GM12878 (cell line): ENCODE measurements around the gene METTL13. TPM values are rescaled to one million over a fixed set of nuclear protein-coding genes. Genes with fewer than 3 reads are reported as not detected.

Experiments
- ATAC-seq: fragments of 200-7000 bp; cut with Tn5 transposase; 3 replicates; pipeline ENCODE4 v1.9.1; 2020; ENCODE audit warnings: mild to moderate bottlenecking, moderate library complexity
- BruUV-seq: library from RNA; stranded (reverse); fragments of 400-500 nt; replicated peaks from 2 replicates; lab custom pipeline; 2021; lab: Mats Ljungman, UMichigan
- CTCF ChIA-PET: fragments of 300-600 bp; sonication (Branson Sonifier 250); formaldehyde crosslinking; extraction: SDS; loops from one replicate; lab custom pipeline; 2021; ENCODE audit warnings: inconsistent platforms; lab: Yijun Ruan, JAX
- POLR2A ChIA-PET: fragments of 350-600 bp; formaldehyde crosslinking; extraction: SDS; loops from one replicate; lab custom pipeline; 2021; ENCODE audit warnings: inconsistent platforms; lab: Charles Lee
- RAD21 ChIA-PET: fragments of 300-600 bp; sonication (Branson Sonifier 250); formaldehyde crosslinking; loops from one replicate; lab custom pipeline; 2023; ENCODE audit warnings: antibody characterized with exemption; ENCODE audit not compliant: unreplicated experiment; lab: Charles Lee
- SMC1A ChIA-PET: fragments of 300-600 bp; sonication (Branson Sonifier 250); formaldehyde crosslinking; loops from one replicate; lab custom pipeline; 2023; ENCODE audit not compliant: unreplicated experiment, uncharacterized antibody; lab: Charles Lee
- DNase-seq: peaks from one replicate; pipeline ENCODE4 v3.0.0-alpha.2; 2011; ENCODE audit warnings: low read depth, low spot score
- FAIRE-seq: peaks from 3 replicates; lab custom pipeline; 2011; peaks lifted over from hg19 to GRCh38; lab: Jason Lieb, UNC
- H2AFZ ChIP-seq: 2 replicates; pipeline ENCODE4 v1.6.0; 2011; ENCODE audit warnings: low read depth, low read length, control low read depth; ENCODE audit not compliant: control insufficient read depth
- H3K27ac ChIP-seq: 2 replicates; pipeline ENCODE4 v1.5.1; 2011; ENCODE audit warnings: control low read depth; ENCODE audit not compliant: control insufficient read depth, insufficient read depth
- H3K27me3 ChIP-seq, 2 experiments: replicated peaks in 1 of 2; 2 replicates each; pipeline versions ENCODE4 v1.6.0 to v1.6.1; 2011; ENCODE audit warnings: low read length in 1 of 2; ENCODE audit not compliant: control insufficient read depth in 2 of 2, insufficient read depth in 2 of 2
- H3K36me3 ChIP-seq, 2 experiments: 2 replicates each; pipeline ENCODE4 v1.5.1; 2011; ENCODE audit warnings: low read length in 1 of 2; ENCODE audit not compliant: control insufficient read depth in 2 of 2, insufficient read depth in 2 of 2
- H3K4me1 ChIP-seq: 2 replicates; pipeline ENCODE4 v1.6.1; 2011; ENCODE audit warnings: mild to moderate bottlenecking, low read length, moderate library complexity, mixed read lengths; ENCODE audit not compliant: control insufficient read depth, insufficient read depth
- H3K4me2 ChIP-seq: 2 replicates; pipeline ENCODE4 v1.6.0; 2011; ENCODE audit warnings: control low read depth; ENCODE audit not compliant: control insufficient read depth, insufficient read depth
- H3K4me3 ChIP-seq: fragments of 200-600 bp; sonication (generic); 2 replicates; pipeline ENCODE4 v1.5.1; 2016
- H3K79me2 ChIP-seq: 2 replicates; pipeline ENCODE4 v1.6.0; 2011; ENCODE audit warnings: low read length; ENCODE audit not compliant: control insufficient read depth, insufficient read depth
- H3K9ac ChIP-seq: 2 replicates; pipeline ENCODE4 v1.8.0; 2011; ENCODE audit warnings: low read length, control low read depth, mixed read lengths; ENCODE audit not compliant: control insufficient read depth, insufficient read depth
- H3K9me3 ChIP-seq: replicated peaks from 3 replicates; pipeline ENCODE4 v1.5.1; 2011; ENCODE audit warnings: mild to moderate bottlenecking, low read length; ENCODE audit not compliant: control insufficient read depth, insufficient read depth
- H4K20me1 ChIP-seq: 2 replicates; pipeline ENCODE4 v1.6.0; 2011; ENCODE audit not compliant: control insufficient read depth, insufficient read depth
- BRCA1 ChIP-seq: IDR thresholded peaks from 2 replicates; pipeline ENCODE4 v1.6.1; 2011; ENCODE audit warnings: low read depth, low read length, improper control_type of control experiment
- DPF2 ChIP-seq: fragments of 450-650 bp; IDR thresholded peaks from 2 replicates; pipeline ENCODE4 v1.6.1; 2017; ENCODE audit warnings: mild to moderate bottlenecking
- HDAC6 ChIP-seq: fragments of 200-600 bp; sonication (generic); IDR thresholded peaks from one replicate; pipeline ENCODE4 v1.8.0; 2017; ENCODE audit warnings: antibody characterized with exemption; ENCODE audit not compliant: unreplicated experiment
- NR2C1 ChIP-seq: fragments of 450-650 bp; IDR thresholded peaks from 2 replicates; pipeline ENCODE4 v1.6.1; 2017; ENCODE audit warnings: antibody characterized with exemption, mild to moderate bottlenecking, moderate library complexity
- NR2C2 ChIP-seq: IDR thresholded peaks from 2 replicates; pipeline ENCODE4 v1.6.1; 2011; ENCODE audit warnings: borderline replicate concordance, low read depth; ENCODE audit not compliant: control insufficient read depth, insufficient read length
- RB1 ChIP-seq: fragments of 450-650 bp; formaldehyde crosslinking; IDR thresholded peaks from 2 replicates; pipeline ENCODE4 v1.6.1; 2017; ENCODE audit warnings: mild to moderate bottlenecking, borderline replicate concordance
- RELA ChIP-seq: fragments of 450-650 bp; IDR thresholded peaks from 2 replicates; pipeline ENCODE4 v1.8.0; 2014; ENCODE audit warnings: borderline replicate concordance; ENCODE audit not compliant: partially characterized antibody
- ZBTB11 ChIP-seq: fragments of 450-650 bp; formaldehyde crosslinking; IDR thresholded peaks from 2 replicates; pipeline ENCODE4 v1.5.0; 2022; ENCODE audit warnings: mild to moderate bottlenecking, missing genetic modification characterization
- WGBS: methylation state at CpG from one replicate; pipeline ENCODE4 v1.1.6; 2016; ENCODE audit warnings: low lambda C conversion rate; ENCODE audit not compliant: insufficient replicate concordance, insufficient coverage; ENCODE audit errors: missing lambda C conversion rate; 5-methylcytosine and 5-hydroxymethylcytosine counted together
- in situ Hi-C: fragments of 300-500 bp; cut with MboI; formaldehyde crosslinking; loops from 9 replicates; pipeline ENCODE4 v1.14.3; 2018; ENCODE audit warnings: mixed read lengths
- intact Hi-C: fragments of 100-400 bp; cut with micrococcal nuclease; formaldehyde crosslinking; loops from one replicate; pipeline ENCODE4 v1.14.2; 2022; ENCODE audit not compliant: unreplicated experiment
- polyA plus RNA-seq, 11 experiments: library from polyadenylated mRNA; depleted of rRNA in 4 of 11; unstranded in 6 of 11; stranded (reverse) in 5 of 11; fragments of >200 nt; fragmentation: Nextera tagmentation in 4 of 11; fragmentation: Illumina TruSeq in 1 of 11; extraction: Ambion mirVana in 4 of 11; extraction: Trizol in 1 of 11; gene quantifications; 1 replicate in 1 of 11; 2 replicates in 10 of 11; pipeline versions ENCODE4 v1.2.1 to v1.2.3, GENCODE V29; 2011 to 2016; ENCODE audit warnings: inconsistent platforms in 2 of 11, missing spikeins in 2 of 11, low read depth in 1 of 11
- total RNA-seq, 4 experiments: library from RNA; depleted of rRNA in 3 of 4; stranded (reverse); fragments of >200 nt in 3 of 4; fragmentation: Illumina TruSeq in 1 of 4; extraction: Trizol in 1 of 4; gene quantifications; 2 replicates each; pipeline versions ENCODE4 v1.2.1 to v1.2.3, GENCODE V29; 2013 to 2021

METTL13 gene
- total and polyA plus RNA-seq, 10 of the 15 experiments (the other 5 are each of a cell fraction or from before 2014, with no cell fraction given), result 12.2 to 47.2 (median 35.0) TPM

DNA sequence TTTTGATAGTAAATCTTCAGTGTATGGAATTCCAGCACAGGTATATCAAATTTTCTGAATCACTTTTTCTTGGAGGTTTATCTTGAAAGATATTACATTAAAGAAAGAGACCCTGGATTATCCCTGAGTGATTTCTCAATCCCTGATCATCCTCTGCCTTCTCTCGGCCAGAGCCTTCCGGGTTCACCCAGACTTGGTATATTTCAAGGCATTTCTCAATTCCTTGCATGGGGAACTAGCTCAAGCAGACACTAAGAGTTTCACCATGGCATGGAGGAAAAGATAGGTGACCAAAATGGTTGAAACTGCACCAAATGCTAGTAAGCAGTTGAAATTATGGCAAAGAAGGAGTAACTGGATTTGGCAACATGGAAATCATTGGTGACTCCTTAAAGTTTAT lies 45.3 kb upstream of the METTL13 start:
- Histone ChIP-seq H4K20me1 (no peaks in the 10 kb centered on the region), H3K27me3 (no peaks in the 10 kb centered on the region), H3K4me2 (no peak overlapping the region), H3K4me3 (no peak overlapping the region), H3K79me2 (peaks cover 5% of the 10 kb centered on the region), H3K27ac (no peak overlapping the region), H3K9me3 (no peaks in the 10 kb centered on the region), H2AFZ (no peak overlapping the region), H3K4me1 (no peaks in the 10 kb centered on the region), H3K9ac (no peak overlapping the region), H3K36me3 (peaks cover 0 to 6% of the 10 kb centered on the region in 2 experiments; a peak in 2 of 4 replicates)
- no peak for TF ChIP-seq DPF2
- SMC1A ChIA-PET, result interaction anchor here (1.2 to 1.3 kb wide), 2 partner anchors 17 to 19 kb away, joined by 3 to 4 read pairs; no protein-coding TSS in a partner anchor
- DNase-seq, result no peak
- POLR2A ChIA-PET, result no interaction called here
- RAD21 ChIA-PET, result no interaction called here
- in situ Hi-C loops, result no loop called here
- no peak for ATAC-seq
- intact Hi-C loops, result no loop called here
- no peak for FAIRE-seq
- BruUV-seq, result no TSS peak
- WGBS, result 97% methylated on average over 2 of the region's 2 CpGs
- CTCF ChIA-PET, result interaction anchor here (0.7 kb wide), 1 partner anchor 644 kb away, joined by 3 read pairs; no protein-coding TSS in a partner anchor

- no peak for TF ChIP-seq HDAC6
- TF ChIP-seq DPF2, result no peak
- TF ChIP-seq BRCA1, result no peak
- no peak for TF ChIP-seq ZBTB11
- TF ChIP-seq NR2C1, result no peak
- no peak for TF ChIP-seq NR2C2
- TF ChIP-seq RELA, result no peak
- no peak for TF ChIP-seq RB1
- POLR2A ChIA-PET, result interaction anchor here (0.6 to 1.6 kb wide), 2 partner anchors 119 to 254 kb away, joined by 3 to 4 read pairs; no protein-coding TSS in a partner anchor
- ATAC-seq, result no peak
- Histone ChIP-seq H3K4me1 (peaks cover 4% of the 10 kb centered on the region), H2AFZ (no peak overlapping the region), H3K9me3 (no peaks in the 10 kb centered on the region), H3K27me3 (no peaks in the 10 kb centered on the region), H3K4me2 (no peak overlapping the region), H3K79me2 (peaks cover 8% of the 10 kb centered on the region), H3K9ac (no peak overlapping the region), H4K20me1 (no peaks in the 10 kb centered on the region), H3K4me3 (no peak overlapping the region), H3K27ac (no peak overlapping the region), H3K36me3 (peaks cover 0 to 6% of the 10 kb centered on the region in 2 experiments; a peak in 2 of 4 replicates)
- in situ Hi-C loops (no loop called here), intact Hi-C loops (no loop called here)
- WGBS, result 98% methylated on average over 2 of the region's 2 CpGs
- CTCF ChIA-PET, result interaction anchor here (0.6 to 1.5 kb wide), 2 partner anchors 22 to 114 kb away, joined by 3 to 5 read pairs; no protein-coding TSS in a partner anchor
- RAD21 ChIA-PET, result no interaction called here
- SMC1A ChIA-PET, result interaction anchor here (1.2 to 6.7 kb wide), 4 partner anchors 8 to 254 kb away, joined by 3 to 27 read pairs (median 4); partner anchors contain the start of gene PRRC2C
- BruUV-seq, result no TSS peak
- FAIRE-seq, result no peak
- no peak for DNase-seq
These were observed 42.5 kb upstream of the METTL13 start for GRCh38 chr1:171738911-171739310.
